Measurements from ENCODE around the gene BCS1L. TPM values are rescaled to one million over a fixed set of nuclear protein-coding genes. Genes with fewer than 3 reads are reported as not detected.

The BCS1L gene
- total RNA-seq, 1 donor from 2014 or later, result 94.4 TPM

GRCh38 chr2:218710687-218711549 is 51.4 kb downstream of the BCS1L start, which contains the start of gene TTLL4:
Gene TTLL4 (plus strand): TSS chr2:218710835. CDS start chr2:218737677, 26,842 bp downstream.
- Mint-ChIP-seq H3K27me3 (peaks cover 3% of the 10 kb centered on the region), H3K27ac (peak within 1 kb of the TSS; percentile 85), H3K9me3 (no peaks in the 10 kb centered on the region), H3K4me3 (peak within 1 kb of the TSS; percentile 94), H3K36me3 (ENCODE audit: low read depth) (peaks cover 3% of the 10 kb centered on the region), H3K4me1 (peaks cover 18% of the 10 kb centered on the region)
- intact Hi-C loops (cut with micrococcal nuclease), result loop anchor here (1.0 to 5.0 kb wide), 9 partner anchors 39 to 468 kb away; partner anchors contain the start of genes AAMP, BCS1L, CNOT9 and PNKD
- peak; percentile 100 for DNase-seq

- intact Hi-C loops (cut with micrococcal nuclease), result loop anchor here (1.0 to 5.0 kb wide), 5 partner anchors 136 to 467 kb away; partner anchors contain the start of gene RETREG2
- DNase-seq, result no peak
- Mint-ChIP-seq H3K27me3 (peaks cover 3% of the 10 kb centered on the region), H3K36me3 (ENCODE audit: low read depth) (peaks cover 4% of the 10 kb centered on the region), H3K27ac (peak overlapping the region; percentile 85), H3K9me3 (no peaks in the 10 kb centered on the region), H3K4me1 (peaks cover 18% of the 10 kb centered on the region), H3K4me3 (peak overlapping the region; percentile 94)
These were observed 52.1 kb downstream of the BCS1L start for GRCh38 chr2:218711550-218711929.

Other genes with a start within 250 kb of the BCS1L start
- gene VIL1, start 240.6 kb upstream of the BCS1L start, total RNA-seq, result not detected in 2 replicates
- 45.0 and 45.5 TPM in 2 replicates for gene USP37, start 91.3 kb upstream of the BCS1L start, total RNA-seq
- gene CNOT9, start 90.8 kb upstream of the BCS1L start, total RNA-seq, result 131 and 134 TPM in 2 replicates
- gene PLCD4, start 51.8 kb upstream of the BCS1L start, total RNA-seq, result 0.26 and 0.52 TPM in 2 replicates
- 59.6 and 60.9 TPM in 2 replicates for gene ZNF142, start 60 bp upstream of the BCS1L start, total RNA-seq
- gene RNF25, start 12.3 kb downstream of the BCS1L start, total RNA-seq, result 23.6 and 28.8 TPM in 2 replicates
- gene STK36, start 12.4 kb downstream of the BCS1L start, total RNA-seq, result 20.2 and 21.3 TPM in 2 replicates
- gene TTLL4, start 51.2 kb downstream of the BCS1L start, total RNA-seq, result 66.1 and 71.2 TPM in 2 replicates
- 0.09 TPM in 1 of 2 replicates, not detected in the other for gene CYP27A1, start 122.5 kb downstream of the BCS1L start, total RNA-seq
- not detected in 2 replicates for gene PRKAG3, start 172.1 kb downstream of the BCS1L start, total RNA-seq
- gene WNT6, start 200.1 kb downstream of the BCS1L start, total RNA-seq, result not detected in 2 replicates
- 0.12 and 0.28 TPM in 2 replicates for gene WNT10A, start 221.2 kb downstream of the BCS1L start, total RNA-seq